Left lobe of liver (tissue), 2 donors: ENCODE measurements around the gene MLH1. TPM values are rescaled to one million over a fixed set of nuclear protein-coding genes. Genes with fewer than 3 reads are reported as not detected.
A peak's percentile ranks its signal among the peaks of the same experiment; 100 is the strongest.

Experiments
- ATAC-seq: fragments of 200-7000 bp; cut with Tn5 transposase; one replicate; pipeline ENCODE4 v1.9.1; 2020; ENCODE audit warnings: mild to moderate bottlenecking, moderate library complexity
- DNase-seq: peaks from one replicate; pipeline ENCODE4 v3.0.0-alpha.2; 2020; ENCODE audit warnings: low spot score
- total RNA-seq: library from RNA; stranded (reverse); gene quantifications from one replicate; pipeline ENCODE4 v1.2.1, GENCODE V29; 2021
- donor health status: DM: no; HTN: no; CAD: no; lungs with moderate emphysema.
- donor health status: DM: no; HTN: yes; CAD: no.

Gene MLH1
- total RNA-seq, 1 donor from 2014 or later, result 13.9 TPM

DNA sequence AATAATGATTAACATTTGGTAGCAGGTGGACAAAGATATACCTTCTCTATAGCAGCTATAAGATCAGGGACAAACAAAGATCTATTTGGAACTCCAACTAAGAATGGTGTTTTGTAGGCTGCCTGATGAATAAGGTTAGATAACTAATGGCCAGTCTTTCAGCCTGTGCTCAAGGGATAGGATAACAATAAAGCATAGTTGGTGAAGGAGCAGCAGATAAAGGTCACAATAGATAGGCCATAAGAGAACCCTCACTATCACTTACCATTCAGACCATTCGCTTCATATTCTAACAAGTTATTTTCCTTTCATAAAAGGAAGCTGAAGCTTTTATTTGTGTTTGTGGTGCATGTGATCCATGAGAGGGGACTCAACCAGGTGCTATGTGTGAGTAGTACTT is 20.2 kb upstream of the MLH1 start:
- DNase-seq (no peak), ATAC-seq (no peak)

DNA sequence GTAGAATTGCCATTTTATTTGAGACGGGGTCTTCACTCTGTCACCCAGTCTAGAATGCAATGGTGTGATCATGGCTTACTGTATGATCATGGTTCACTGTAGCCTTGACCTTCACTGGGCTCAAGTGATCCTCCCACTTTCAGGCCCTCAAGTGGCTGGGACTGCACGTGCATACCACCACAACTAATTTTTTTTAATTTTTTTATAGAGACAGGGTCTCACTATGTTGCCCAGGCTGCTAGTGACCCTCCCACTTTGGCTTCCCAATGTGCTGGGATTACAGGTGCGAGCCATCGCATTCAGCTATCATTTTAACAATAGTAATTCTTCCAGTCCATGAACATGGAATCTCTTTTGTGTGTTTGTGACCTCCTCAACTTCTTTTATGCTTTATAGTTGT is 12.3 kb upstream of the MLH1 start:
- DNase-seq (no peak), ATAC-seq (no peak)

- ATAC-seq (no peak), DNase-seq (no peak)
Observed at GRCh38 chr3:36988356-36988755, 5.0 kb upstream of the MLH1 start.

DNA sequence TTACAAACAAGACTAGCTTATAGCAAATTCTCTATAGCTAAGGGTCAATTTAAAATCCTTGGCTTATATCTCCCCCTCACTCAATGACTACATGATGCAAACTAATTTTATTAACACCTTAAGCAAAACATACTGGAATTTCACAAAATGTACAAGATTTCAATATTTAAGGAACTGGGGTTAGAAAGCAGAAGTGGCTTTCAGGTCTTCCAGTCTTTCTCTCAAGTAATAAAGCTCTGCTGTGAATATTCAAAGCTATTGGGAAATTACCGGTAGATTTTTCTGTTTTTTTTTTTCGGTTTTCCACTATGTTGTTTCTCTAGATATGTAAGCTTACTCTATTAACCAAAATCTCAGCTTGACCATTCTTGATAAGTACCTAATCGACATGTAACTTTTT is 4.3 kb upstream of the MLH1 start:
- no peak for DNase-seq
- ATAC-seq, result no peak

DNA sequence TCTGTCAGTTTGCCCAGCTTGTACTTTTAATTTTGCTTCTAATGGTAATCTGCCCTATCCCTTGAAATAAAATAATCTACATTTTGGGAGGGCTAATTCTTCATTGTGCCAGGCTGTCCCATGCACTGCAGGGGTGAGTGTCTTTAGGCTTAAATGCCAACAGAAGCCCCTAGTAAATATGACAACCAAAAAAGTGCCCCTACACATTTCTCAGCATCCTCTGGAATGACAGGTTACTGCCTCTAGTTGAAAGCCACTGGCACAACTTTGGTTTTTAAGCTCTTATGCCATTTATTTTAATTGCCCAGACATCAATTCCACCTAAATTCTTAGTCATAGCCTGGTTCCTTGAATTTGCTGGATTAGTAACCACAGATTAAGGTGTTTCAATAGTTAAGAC is 3.8 kb upstream of the MLH1 start:
- ATAC-seq (no peak), DNase-seq (no peak)

DNA sequence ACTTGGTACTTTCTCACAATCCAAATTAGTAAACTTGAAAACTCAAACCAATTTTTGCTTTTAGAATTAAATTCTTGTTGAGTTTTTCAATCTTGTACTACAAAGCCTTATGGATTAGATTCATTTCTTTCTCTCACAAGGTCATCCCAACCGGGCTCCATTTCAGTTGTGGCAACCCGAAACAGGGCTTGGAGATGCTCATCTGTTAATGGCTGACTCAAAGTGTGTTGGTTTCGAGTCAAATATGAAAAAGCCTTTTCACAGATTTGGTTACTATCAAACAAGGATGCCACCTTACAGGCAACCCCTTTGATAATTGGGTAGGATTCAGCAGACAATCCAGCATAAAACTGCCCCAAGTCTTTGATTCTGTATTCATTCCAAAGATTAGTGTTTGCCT is 2.2 kb upstream of the MLH1 start:
- DNase-seq (no peak), ATAC-seq (no peak)

DNA sequence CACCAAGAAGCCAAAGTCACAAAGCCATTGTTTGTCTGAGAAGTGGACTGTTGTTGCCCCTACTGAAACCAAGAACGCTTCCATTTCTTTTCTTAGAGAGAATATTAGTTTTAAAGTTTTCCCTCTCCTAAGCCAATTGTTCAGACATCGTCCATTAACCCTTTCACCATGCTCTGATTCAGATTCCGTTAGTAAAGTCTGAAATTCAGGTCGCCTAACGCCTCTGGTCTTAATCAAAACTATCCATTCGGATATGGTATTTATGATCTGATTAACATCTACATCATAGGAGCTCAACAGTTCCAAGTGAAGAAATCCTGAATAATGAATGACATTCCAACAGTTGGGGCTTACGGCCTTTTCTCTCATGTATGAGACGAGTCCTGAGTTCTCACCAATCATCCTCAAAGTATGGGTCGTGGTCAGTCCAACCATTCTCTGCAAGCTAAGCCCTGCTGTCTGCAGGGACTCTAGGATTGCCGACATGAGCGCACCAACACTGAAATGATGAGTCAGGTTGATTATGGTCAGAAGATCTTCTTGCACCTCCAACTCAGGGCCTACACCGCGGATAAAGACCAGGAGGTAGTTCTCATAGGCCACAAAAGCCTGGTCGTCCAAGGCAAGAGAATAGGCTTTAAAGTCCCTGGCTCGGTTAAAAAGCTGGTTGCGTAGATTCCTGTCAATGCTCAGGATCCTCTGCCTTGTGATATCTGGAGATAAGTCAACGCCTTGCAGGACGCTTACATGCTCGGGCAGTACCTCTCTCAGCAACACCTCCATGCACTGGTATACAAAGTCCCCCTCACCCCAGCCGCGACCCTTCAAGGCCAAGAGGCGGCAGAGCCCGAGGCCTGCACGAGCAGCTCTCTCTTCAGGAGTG is 1.2 kb upstream of the MLH1 start:
- ATAC-seq (peak; percentile 1), DNase-seq (peak; percentile 49)

GRCh38 chr3:36992806-36993325 is 452 bp upstream of the MLH1 start, which contains the start of gene EPM2AIP1:
Gene EPM2AIP1, minus strand, starts transcription at chr3:36993131. Its CDS starts 54 bp downstream, at chr3:36993077.
- DNase-seq (peak; percentile 100), ATAC-seq (peak; percentile 90)

- peak; percentile 99 for ATAC-seq
Observed at GRCh38 chr3:37014620-37015019, 21.3 kb downstream of the MLH1 start.

GRCh38 chr3:37015642-37016041 is 22.3 kb downstream of the MLH1 start:
- no peak for ATAC-seq

More at GRCh38 chr3:37014620-37015019, 21.3 kb downstream of the MLH1 start:
- DNase-seq, result peak; percentile 85

GRCh38 chr3:37016903-37017302 is 23.6 kb downstream of the MLH1 start:
- DNase-seq, result no peak
- ATAC-seq, result no peak

More at GRCh38 chr3:37015642-37016041, 22.3 kb downstream of the MLH1 start:
- no peak for DNase-seq

DNA sequence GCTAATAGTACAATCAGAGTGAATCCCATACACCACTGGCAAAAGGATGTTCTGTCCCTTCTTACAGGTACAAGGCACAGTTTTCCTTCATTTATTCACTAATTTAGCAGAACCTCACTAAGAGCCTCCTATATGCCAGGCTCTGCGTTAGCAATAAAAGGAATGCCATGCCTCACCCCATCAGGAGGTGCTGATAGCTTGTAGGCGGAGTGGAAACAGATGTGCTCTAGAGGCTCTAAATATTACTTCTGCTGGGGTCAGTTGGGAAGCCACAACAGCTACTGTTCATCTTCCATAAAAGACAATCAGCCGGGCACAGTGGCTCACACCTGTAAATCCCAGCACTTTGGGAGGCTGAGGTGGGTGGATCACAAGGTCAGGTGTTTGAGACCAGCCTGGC is 24.4 kb downstream of the MLH1 start:
- DNase-seq (no peak), ATAC-seq (no peak)

GRCh38 chr3:37024092-37024491 is 30.8 kb downstream of the MLH1 start:
- ATAC-seq, result peak; percentile 52

GRCh38 chr3:37024820-37025405 is 31.6 kb downstream of the MLH1 start:
- ATAC-seq (no peak), DNase-seq (no peak)

More at GRCh38 chr3:37024092-37024491, 30.8 kb downstream of the MLH1 start:
- DNase-seq, result no peak

DNA sequence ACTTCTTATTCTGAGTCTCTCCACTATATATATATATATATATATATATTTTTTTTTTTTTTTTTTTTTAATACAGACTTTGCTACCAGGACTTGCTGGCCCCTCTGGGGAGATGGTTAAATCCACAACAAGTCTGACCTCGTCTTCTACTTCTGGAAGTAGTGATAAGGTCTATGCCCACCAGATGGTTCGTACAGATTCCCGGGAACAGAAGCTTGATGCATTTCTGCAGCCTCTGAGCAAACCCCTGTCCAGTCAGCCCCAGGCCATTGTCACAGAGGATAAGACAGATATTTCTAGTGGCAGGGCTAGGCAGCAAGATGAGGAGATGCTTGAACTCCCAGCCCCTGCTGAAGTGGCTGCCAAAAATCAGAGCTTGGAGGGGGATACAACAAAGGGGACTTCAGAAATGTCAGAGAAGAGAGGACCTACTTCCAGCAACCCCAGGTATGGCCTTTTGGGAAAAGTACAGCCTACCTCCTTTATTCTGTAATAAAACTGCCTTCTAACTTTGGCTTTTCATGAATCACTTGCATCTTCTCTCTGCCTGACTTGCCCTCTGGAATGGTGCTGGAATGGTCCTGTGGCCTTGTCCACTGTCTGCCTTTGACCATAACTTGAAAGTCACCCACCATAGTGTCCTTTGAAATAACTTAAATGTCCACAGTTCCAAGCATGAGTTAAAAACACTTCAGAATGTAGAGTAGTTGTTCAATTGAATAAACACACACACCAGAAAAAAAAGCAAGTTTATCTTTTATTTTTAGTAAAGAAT is 32.4 kb downstream of the MLH1 start:
- no peak for ATAC-seq
- DNase-seq, result no peak

DNA sequence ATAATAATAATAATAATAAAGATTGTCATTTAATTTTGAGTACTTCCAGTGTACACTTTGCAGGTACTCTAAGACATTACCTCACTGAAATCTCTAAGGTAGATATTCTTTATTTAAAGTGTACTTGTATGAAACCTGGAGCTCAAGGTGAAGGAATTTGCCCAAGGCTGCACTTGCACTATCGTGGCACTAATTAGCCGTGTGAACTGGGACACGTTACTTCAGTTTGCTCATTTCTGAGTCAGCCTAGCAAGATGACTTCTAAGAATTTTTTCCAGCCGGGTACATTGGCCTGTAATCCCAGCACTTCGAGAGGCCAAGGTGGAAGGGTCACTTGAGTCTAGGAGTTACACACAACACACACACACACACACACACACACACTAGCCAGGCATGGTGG is 33.5 kb downstream of the MLH1 start:
- ATAC-seq (no peak), DNase-seq (no peak)

DNA sequence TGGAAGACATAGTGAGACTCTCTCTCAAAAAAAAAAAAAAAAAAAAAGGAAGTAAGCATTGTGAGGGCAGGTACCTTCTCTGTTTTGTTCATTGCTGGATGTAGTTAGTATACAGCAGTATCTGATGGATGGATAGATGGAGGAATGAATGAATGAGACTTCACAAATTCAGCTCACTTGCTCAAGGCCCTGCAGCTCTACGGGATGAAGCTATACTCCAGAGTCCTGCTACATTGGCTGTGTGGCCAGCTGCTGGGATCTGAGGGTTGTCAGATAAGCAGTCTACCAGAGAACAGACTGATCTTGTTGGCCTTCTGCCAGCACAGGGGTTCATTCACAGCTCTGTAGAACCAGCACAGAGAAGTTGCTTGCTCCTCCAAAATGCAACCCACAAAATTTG is 35.0 kb downstream of the MLH1 start:
- DNase-seq (peak; percentile 55), ATAC-seq (peak; percentile 52)

DNA sequence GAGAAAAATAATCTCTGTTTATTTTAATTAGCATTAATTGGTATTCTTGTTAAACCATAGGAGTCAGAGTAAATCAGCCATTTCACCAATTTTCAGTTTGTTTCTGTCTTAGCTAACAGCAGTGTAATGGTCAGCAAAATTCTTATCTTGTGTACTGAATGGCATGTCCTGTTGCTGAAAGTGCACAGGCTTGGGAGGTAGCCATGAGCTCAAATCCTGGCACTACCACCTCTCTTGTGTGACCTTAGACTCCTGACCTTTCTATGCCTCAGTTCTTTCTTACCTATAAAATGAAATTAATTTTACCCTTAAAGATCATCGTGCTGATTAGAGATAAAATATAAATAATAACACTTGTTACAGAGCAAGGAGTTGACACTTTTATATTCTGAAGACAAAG is 35.8 kb downstream of the MLH1 start:
- DNase-seq (peak; percentile 61), ATAC-seq (peak; percentile 85)

DNA sequence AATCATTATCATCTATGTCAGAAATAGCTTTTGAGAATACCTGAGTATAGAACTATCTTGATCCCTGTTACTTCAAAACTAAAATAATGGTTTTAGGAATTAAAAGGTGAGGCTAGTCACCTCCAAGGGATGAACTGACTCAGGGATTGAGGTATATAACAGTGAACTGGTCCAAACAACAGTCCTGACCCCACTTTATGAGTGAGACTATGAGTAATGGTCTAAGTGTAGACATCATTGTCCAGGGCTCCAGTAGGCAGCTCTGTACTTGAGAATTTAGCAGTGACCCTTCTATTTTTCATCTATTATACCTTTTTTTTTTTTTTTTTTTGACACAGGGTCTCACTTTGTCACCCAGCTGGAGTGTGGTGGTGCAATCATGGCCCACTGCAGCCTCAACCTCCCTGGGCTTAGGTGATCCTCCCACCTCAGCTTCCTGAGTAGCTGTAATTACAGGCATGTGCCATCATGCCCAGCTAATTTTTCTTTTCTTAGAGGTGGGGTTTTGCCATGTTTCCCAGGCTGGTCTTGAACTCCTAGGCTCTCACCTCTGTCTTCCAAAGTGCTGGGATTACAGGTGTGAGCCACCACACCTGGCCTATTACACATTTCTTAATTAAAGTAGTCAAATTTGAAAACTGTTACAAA is 36.3 kb downstream of the MLH1 start:
- ATAC-seq, result no peak
- DNase-seq, result no peak

- DNase-seq (no peak), ATAC-seq (no peak)
Observed at GRCh38 chr3:37030588-37030987, 37.3 kb downstream of the MLH1 start.
